ENCODE measurements around the gene ZNF280B.
"Not testable (repeated sequence)": the region's sequence is repeated elsewhere in the genome, so short reads cannot be mapped to it uniquely, and the experiment has no call there.

ZNF280B gene

DNA sequence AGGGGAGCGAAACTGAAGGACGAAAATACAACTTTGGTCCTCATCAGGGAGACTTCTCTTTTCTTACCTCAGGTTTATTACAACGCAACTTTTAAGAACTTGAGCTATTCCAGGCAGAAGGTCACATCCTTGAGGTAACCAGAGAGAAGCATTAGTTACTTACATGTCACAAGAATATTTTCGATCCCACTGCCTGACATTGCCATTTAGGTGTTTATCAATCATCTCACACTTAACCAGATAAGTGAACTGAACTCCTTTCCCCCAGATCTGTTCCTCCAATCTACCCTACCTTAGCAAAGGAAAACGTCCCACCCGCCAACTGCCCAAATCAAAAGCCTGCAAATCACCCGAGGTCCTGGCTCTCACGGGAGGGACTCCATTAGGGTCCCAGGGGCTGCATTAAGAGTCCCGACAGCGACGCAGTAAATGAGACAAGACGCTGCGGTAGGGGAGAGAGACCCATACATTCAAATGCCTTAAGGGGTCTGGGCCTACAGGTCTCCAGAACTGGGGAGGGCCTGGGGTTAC lies 734 bp downstream of the ZNF280B start:
- no peak for DNase-seq (ENCODE audit: low spot score)

- no peak for DNase-seq (ENCODE audit: low spot score)
Measured at GRCh38 chr22:22506736-22507135, 1.8 kb downstream of the ZNF280B start.

DNA sequence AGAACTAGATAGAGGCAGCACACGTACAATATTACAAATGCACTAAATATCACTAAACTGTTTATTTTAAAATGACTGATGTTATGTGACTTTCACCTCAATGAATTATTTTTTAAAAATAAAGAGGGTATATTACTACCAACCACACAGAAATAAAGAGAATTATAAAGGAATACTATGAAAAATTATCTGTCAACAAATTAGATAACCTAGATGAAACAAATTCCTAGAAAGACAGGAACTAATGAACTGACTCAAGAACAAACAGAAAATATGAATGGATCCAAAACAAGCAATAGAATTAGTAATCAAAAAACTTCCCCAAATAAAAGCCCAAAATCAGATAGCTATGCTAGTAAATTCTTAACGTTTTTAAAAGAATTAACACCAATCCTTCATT lies 10.3 kb downstream of the ZNF280B start:
- no peak for DNase-seq (ENCODE audit: low spot score)

GRCh38 chr22:22491589-22491988 lies 17.0 kb downstream of the ZNF280B start:
- not testable (repeated sequence) for DNase-seq (ENCODE audit: low spot score)

DNA sequence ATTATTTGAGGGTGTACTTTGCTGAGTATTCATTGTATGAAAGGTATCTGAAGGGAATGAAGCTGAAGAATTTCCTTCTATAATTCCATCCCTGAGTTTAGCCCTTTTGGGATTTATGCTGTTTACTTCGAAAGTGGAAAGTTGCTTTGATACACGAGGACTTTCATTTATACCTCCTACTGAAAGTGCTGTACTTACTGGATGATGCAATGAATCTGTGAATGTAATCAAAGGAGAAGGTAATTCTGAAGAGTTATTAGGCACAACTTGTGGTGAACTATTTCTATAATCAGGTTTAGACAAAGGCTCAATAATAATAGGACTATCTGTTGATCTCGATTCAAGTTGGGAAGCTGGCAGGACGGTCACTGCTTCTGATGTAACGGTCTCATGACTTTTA lies 19.8 kb downstream of the ZNF280B start:
- no peak for DNase-seq (ENCODE audit: low spot score)

- DNase-seq (ENCODE audit: low spot score) = no peak
Measured at GRCh38 chr22:22487869-22488597, 20.5 kb downstream of the ZNF280B start.

- DNase-seq (ENCODE audit: low spot score) = no peak
Measured at GRCh38 chr22:22487059-22487458, 21.5 kb downstream of the ZNF280B start.

DNA sequence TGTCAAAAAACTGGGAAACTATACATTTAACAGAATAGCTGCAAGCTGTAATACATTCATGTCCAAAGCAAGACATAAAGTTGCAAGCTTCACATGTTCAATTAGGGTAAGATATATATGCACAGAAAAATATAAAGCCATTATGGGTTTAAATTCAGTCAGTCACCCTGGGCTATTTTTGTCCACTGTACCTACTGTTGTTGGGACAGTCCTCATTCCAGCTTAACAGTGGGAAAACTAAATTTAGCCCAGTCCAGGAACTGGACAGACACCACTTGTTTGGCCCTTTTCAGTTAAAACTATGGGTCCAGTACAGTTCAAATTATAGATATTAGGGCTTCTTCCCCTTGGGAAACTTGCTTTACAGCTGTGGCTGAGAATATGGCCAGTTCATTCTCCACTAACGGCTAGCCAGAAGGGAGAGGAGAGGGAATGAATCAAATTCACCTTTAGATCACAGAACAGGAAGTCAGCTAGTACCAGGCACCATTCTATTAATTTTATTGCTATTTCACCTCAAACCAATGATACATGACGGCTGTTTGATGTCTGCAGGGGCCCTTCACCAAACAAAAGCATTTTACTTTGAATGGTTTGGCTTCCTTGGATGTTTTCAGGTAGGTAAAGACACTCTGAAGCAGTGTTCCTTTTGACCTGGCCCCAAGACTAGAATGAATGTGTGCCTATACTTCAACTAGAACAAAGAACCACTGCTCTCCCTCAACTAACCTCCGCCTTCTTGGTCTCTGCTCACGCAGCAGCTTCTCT lies 22.2 kb downstream of the ZNF280B start:
- DNase-seq (ENCODE audit: low spot score) = no peak

DNA sequence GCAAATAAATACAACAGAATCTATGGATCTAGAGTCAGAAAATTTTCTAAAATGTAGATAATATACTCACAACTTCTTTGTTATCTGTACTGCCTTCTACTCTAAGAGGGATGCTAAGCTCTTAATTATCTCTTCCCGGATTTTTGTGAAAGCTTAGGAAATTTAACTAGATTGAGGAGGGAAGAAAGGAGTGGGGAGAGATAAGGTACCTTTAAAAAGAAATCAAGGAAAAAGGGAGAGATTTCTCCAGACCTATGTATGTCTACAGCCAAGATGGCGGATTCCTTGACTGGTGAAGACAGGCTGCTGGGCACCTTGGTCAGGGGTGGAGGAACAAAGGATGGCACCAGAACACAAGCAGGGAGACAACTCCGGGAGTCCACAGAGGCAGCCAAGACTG lies 23.0 kb downstream of the ZNF280B start:
- DNase-seq (ENCODE audit: low spot score) = no peak

DNA sequence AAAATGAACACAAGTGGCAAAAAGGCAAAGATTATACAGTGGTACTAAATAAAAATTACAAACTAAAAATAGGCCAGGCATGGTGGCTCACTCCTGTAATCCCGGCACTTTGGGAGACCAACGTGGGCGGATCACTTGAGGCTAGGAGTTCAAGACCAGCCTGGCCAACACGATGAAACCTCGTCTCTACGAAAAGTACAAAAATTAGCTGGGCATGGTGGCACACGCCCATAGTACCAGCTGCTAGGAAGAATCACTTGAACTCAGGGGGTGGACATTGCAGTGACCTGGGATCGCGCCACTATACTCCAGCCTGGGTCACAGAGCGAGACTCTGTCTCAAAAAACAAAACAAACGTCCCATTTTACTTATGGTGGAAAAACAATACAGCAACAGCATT lies 24.5 kb downstream of the ZNF280B start:
- DNase-seq (ENCODE audit: low spot score) = no peak

GRCh38 chr22:22480940-22481339 lies 27.6 kb downstream of the ZNF280B start:
- no peak for DNase-seq (ENCODE audit: low spot score)

DNA sequence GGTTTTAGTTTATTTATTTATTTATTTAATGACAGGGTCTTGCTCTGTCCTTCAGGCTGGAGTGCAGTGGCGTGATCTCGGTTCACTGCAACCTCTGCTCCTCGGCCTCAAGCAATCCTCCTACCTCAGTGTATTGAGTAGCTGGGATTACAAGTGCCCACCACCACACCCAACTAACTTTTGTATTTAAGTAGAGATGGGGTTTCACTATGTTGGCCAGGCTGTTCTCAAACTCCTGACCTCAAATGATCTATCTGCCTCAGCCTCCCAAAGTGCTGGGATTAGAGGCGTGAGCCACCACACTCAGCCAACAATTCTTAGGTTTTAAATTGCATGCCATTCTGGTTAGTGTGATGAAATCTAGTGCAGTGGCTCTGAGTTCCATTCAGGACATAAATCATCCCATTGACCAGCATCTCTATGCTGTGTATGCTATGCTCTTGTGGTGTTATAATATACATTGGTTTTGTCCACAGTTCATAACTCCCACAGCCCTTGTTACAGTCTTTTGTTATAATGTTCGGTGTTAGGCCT lies 28.5 kb downstream of the ZNF280B start:
- DNase-seq (ENCODE audit: low spot score) = no peak

DNA sequence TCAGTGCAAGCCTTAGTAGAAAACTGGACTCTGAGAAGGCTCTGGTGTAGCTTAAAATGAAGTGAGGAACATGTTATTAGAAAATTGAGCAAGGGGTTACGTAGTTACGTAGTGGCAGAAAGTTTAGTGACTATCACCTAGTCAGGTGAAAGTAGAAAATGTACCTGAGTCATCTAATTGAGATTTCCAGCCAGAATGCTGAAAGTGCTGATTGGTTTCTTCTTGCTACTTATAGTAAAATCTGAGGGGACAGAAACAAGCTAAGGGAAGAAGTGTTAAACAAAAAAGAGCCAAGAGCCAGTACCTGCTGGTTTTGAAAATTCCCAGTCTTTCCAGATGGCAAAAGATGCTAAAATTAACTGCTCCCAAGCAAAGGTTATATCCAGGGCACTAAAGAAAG lies 29.4 kb downstream of the ZNF280B start:
- DNase-seq (ENCODE audit: low spot score) = no peak

- no peak for DNase-seq (ENCODE audit: low spot score)
Measured at GRCh38 chr22:22478470-22478869, 30.1 kb downstream of the ZNF280B start.

- no peak for DNase-seq (ENCODE audit: low spot score)
Measured at GRCh38 chr22:22474733-22475132, 33.8 kb downstream of the ZNF280B start.

DNA sequence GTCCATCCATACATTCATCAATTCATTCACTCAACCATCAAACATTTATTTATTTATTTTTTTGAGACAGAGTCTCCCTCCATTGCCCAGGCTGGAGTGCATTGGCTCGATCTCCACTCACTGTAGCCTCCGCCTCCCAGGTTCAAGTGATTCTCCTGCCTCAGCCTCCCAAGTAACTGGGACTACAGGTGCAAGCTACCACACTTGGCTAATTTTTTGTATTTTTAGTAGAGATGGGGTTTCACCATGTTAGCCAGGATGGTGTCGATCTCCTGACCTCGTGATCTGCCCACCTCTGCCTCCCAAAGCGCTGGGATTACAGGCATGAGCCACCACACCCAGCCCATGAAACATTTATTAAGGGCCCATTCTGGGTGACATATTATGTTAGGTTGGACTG lies 37.4 kb downstream of the ZNF280B start:
- not testable (repeated sequence) for DNase-seq (ENCODE audit: low spot score)

GRCh38 chr22:22469527-22469926 lies 39.0 kb downstream of the ZNF280B start:
- DNase-seq (ENCODE audit: low spot score) = no peak

GRCh38 chr22:22468794-22469469 lies 39.6 kb downstream of the ZNF280B start:
- DNase-seq (ENCODE audit: low spot score) = not testable (repeated sequence)

GRCh38 chr22:22467112-22467511 lies 41.4 kb downstream of the ZNF280B start:
- DNase-seq (ENCODE audit: low spot score) = no peak

DNA sequence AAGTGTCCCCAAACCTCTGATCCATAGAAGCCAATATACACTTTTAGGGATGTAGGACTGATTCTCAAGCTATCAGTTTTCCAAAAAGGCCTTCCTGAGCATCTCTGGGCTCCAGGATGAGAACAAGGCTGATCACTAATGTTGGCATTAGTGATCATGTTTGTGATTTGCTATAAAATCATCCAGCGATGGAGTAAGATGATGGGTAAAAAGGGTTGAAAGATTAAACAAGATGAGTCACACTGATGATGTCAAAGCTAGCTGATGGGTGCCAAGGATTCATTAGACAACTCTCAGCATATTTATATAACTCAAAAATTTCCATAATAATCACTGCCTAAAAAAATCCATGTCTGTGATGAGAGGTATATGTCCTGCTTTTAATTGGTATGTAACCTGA lies 42.8 kb downstream of the ZNF280B start:
- DNase-seq (ENCODE audit: low spot score) = no peak

GRCh38 chr22:22465094-22465602 lies 43.4 kb downstream of the ZNF280B start:
- DNase-seq (ENCODE audit: low spot score) = no peak

- no peak for DNase-seq (ENCODE audit: low spot score)
Measured at GRCh38 chr22:22464541-22465054, 43.9 kb downstream of the ZNF280B start.

Data from AG08395 (cell line).